Measurements from ENCODE around the gene PDZRN3. TPM values are rescaled to one million over a fixed set of nuclear protein-coding genes. Genes with fewer than 3 reads are reported as not detected.

PDZRN3 gene
- total and polyA plus RNA-seq, 2 donors (not counting 3 experiments of a cell fraction or from before 2014, with no cell fraction given) = not detected

DNA sequence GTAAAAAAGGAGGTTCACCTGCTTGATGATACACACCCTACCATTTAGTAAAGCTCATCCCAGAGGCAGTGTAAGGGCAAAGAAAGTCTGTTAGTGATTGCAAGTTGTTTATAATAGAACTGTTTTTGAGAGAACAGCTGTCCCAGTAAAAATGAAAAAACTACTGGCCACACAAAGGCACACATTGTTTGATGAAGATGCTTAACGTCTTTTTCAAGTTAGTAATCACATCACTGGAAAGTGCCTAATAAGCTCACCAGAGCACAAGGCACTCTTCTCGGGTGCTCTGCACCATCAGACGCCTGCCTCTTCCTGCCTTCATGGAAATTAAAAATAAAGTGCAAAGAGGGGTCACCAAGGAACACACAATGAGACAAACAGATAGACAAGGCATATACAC, 186.9 kb downstream of the PDZRN3 start:
- H2AFZ ChIP-seq (ENCODE audit: low read depth, low read length) = no peak overlapping the region
- H3K9me1 ChIP-seq (replicated peaks; ENCODE audit: control insufficient read depth, extremely low read depth, insufficient read depth, low read length) = no peaks in the 10 kb centered on the region
- no peak for DNase-seq (ENCODE audit: low read depth, low spot score)
- H3K4me2 ChIP-seq (ENCODE audit: insufficient read depth, low read length) = no peak overlapping the region
- no peak overlapping the region for H3K27ac ChIP-seq (ENCODE audit: insufficient read depth, low read depth, low read length)
- ChIA-PET POLR2A (no interaction called here), CTCF (no interaction called here)
- no peaks in the 10 kb centered on the region for H3K79me2 ChIP-seq (ENCODE audit: control insufficient read depth, insufficient read depth, low read length)
- no peaks in the 10 kb centered on the region for H3K4me1 ChIP-seq (ENCODE audit: control insufficient read depth, extremely low read depth, insufficient read depth, low read length)
- no peaks in the 10 kb centered on the region for H3K36me3 ChIP-seq (ENCODE audit: control insufficient read depth in 2 of 2, extremely low read depth in 1 of 2, insufficient read depth in 2 of 2, low read length in 2 of 2)
- no peak overlapping the region for H3K9ac ChIP-seq (replicated peaks; ENCODE audit: extremely low read depth, insufficient read depth, low read length)
- no peak overlapping the region for H3K4me3 ChIP-seq (replicated peaks in 1 of 3; ENCODE audit: insufficient read depth in 1 of 3, low read depth in 1 of 3, low read length in 3 of 3)
- intact Hi-C loops (cut with micrococcal nuclease) = loop anchor here (10.0 kb wide), 1 partner anchor 533 kb away; no protein-coding TSS in a partner anchor
- no peaks in the 10 kb centered on the region for H4K20me1 ChIP-seq (replicated peaks; ENCODE audit: control insufficient read depth, extremely low read depth, insufficient read depth, low read length)
- H3K27me3 ChIP-seq (ENCODE audit: control insufficient read depth in 2 of 2, insufficient read depth in 2 of 2, low read length in 2 of 2) = no peaks in the 10 kb centered on the region
- dilution Hi-C loops (cut with MboI; ENCODE audit: extremely low pct_ligation_motif_present, low sequenced_read_pairs) = no loop called here
- no peak for TF ChIP-seq GATA2 (IDR thresholded peaks at IDR 0.05; ENCODE audit: insufficient read depth, insufficient read length, low read depth, low read length)
- TF ChIP-seq, protein P1, sequence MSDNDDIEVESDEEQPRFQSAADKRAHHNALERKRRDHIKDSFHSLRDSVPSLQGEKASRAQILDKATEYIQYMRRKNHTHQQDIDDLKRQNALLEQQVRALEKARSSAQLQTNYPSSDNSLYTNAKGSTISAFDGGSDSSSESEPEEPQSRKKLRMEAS (IDR thresholded peaks at IDR 0.05; ENCODE audit: insufficient read depth, insufficient read length) = no peak
- TF ChIP-seq FOS (IDR thresholded peaks at IDR 0.05; ENCODE audit: borderline replicate concordance, insufficient read depth, low read length) = no peak
- no peak for TF ChIP-seq POLR2A (IDR thresholded peaks at IDR 0.05; ENCODE audit: low read depth, low read length)
- TF ChIP-seq JUN (IDR thresholded peaks at IDR 0.05; ENCODE audit: borderline replicate concordance, insufficient read depth, insufficient read length, low read depth) = no peak
- no peak for TF ChIP-seq EZH2 (IDR thresholded peaks at IDR 0.05; ENCODE audit: borderline replicate concordance, low read depth, low read length, severe bottlenecking)
- TF ChIP-seq, protein P2, sequence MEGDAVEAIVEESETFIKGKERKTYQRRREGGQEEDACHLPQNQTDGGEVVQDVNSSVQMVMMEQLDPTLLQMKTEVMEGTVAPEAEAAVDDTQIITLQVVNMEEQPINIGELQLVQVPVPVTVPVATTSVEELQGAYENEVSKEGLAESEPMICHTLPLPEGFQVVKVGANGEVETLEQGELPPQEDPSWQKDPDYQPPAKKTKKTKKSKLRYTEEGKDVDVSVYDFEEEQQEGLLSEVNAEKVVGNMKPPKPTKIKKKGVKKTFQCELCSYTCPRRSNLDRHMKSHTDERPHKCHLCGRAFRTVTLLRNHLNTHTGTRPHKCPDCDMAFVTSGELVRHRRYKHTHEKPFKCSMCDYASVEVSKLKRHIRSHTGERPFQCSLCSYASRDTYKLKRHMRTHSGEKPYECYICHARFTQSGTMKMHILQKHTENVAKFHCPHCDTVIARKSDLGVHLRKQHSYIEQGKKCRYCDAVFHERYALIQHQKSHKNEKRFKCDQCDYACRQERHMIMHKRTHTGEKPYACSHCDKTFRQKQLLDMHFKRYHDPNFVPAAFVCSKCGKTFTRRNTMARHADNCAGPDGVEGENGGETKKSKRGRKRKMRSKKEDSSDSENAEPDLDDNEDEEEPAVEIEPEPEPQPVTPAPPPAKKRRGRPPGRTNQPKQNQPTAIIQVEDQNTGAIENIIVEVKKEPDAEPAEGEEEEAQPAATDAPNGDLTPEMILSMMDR (IDR thresholded peaks at IDR 0.05; ENCODE audit: extremely low read depth in 1 of 2, insufficient read depth in 1 of 2, low read depth in 1 of 2, low read length in 2 of 2) = no peak
- no peak for FAIRE-seq
- BruUV-seq (replicated peaks) = no TSS peak
- H3K9me3 ChIP-seq (replicated peaks; ENCODE audit: control insufficient read depth, insufficient read depth, low read length) = no peaks in the 10 kb centered on the region
